Activated B cell treated with CpG ODN at 0.5 μM for 24 hours (primary cell): ENCODE results near the gene MRGPRF. TPM values are rescaled to one million over a fixed set of nuclear protein-coding genes. Genes with fewer than 3 reads are reported as not detected.

Experiments used
- ATAC-seq: fragments of 200-7000 bp; cut with Tn5 transposase; one replicate; pipeline ENCODE4 v1.10.0; 2021; ENCODE audit warnings: low read depth, mild to moderate bottlenecking, moderate library complexity
- CTCF ChIA-PET: fragments of 350-600 bp; sonication (Branson Sonifier 250); formaldehyde crosslinking; loops from one replicate; lab custom pipeline; 2021; ENCODE audit warnings: antibody characterized with exemption; lab: Charles Lee
- POLR2A ChIA-PET: fragments of 350-600 bp; sonication (Branson Sonifier 250); formaldehyde crosslinking; loops from one replicate; lab custom pipeline; 2021; ENCODE audit warnings: antibody characterized with exemption; lab: Charles Lee
- DNase-seq: peaks from one replicate; pipeline ENCODE4 v3.0.0; 2022
- H3K27ac Mint-ChIP-seq: one replicate; pipeline ENCODE4 v1.8.0; 2020; ENCODE audit warnings: mixed read lengths
- H3K27me3 Mint-ChIP-seq: one replicate; pipeline ENCODE4 v1.8.0; 2021; ENCODE audit warnings: mixed read lengths
- H3K36me3 Mint-ChIP-seq: one replicate; pipeline ENCODE4 v1.8.0; 2021; ENCODE audit warnings: low read depth, mixed read lengths
- H3K4me1 Mint-ChIP-seq: one replicate; pipeline ENCODE4 v1.8.0; 2021; ENCODE audit warnings: mixed read lengths
- H3K4me3 Mint-ChIP-seq: one replicate; pipeline ENCODE4 v1.8.0; 2020; ENCODE audit warnings: mild to moderate bottlenecking, mixed read lengths
- H3K9me3 Mint-ChIP-seq: one replicate; pipeline ENCODE4 v1.8.0; 2020; ENCODE audit warnings: mixed read lengths
- intact Hi-C: fragments of 100-400 bp; cut with micrococcal nuclease; formaldehyde crosslinking; loops from one replicate; pipeline ENCODE4 v1.15.1; 2024
- total RNA-seq: library from RNA; stranded (reverse); gene quantifications from 2 replicates; pipeline ENCODE4 v1.2.3, GENCODE V29; 2022
- TF ChIP-seq, protein P1 (sequence below): fragments of 200-600 bp; IDR thresholded peaks from one replicate; pipeline ENCODE4 v1.8.0; 2022; ENCODE audit warnings: antibody characterized with exemption, mild to moderate bottlenecking

The MRGPRF gene
- total RNA-seq, 1 donor from 2014 or later, result not detected

DNA sequence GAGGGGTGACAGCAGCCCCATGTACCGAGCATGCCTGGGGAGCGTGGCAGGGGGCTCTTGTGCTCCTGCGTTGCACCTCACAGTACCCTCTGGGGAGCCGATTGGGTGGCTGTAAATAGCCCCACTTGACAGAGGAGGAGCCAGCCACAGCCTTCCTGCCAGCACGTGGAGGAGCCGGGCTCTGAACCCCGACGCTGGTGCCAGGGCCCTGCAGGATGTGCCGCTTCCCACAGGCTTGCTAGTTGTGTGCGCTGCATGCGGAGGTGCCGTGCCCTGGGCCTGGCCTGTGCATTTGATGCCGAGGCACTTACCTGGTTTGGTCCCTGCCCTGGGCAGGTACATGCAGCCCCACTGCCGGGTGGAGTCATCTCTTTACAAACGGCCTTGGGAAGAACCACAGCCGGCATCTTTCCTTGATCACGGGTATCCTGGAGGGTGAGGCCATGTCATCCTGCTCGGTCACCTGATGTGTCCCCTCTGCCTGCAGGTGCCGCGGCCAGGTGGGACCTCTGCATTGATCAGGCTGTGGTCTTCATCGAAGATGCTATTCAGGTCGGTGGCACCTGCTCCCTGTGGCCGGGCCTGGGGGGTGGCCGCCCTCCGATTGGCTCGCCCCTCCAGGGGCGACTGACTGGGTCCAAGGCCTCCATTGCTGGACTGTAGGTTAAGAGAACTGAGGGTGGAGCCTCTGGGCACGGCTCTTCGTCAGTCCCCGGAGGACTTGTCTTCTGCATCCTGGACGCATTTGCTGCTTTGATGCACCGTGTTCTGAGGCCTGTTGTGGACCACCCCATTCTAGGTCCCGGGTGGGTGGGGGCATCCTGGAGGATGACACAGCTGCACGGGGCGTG is 40.7 kb upstream of the MRGPRF start:
- intact Hi-C loops, result loop anchor here (10.0 kb wide), 1 partner anchor 589 kb away; the partner anchor contains the start of gene PPP6R3
- Mint-ChIP-seq H3K9me3 (no peaks in the 10 kb centered on the region), H3K27ac (peak overlapping the region; percentile 35), H3K4me3 (no peak overlapping the region), H3K36me3 (peaks cover 11% of the 10 kb centered on the region), H3K27me3 (no peaks in the 10 kb centered on the region), H3K4me1 (peaks cover 73% of the 10 kb centered on the region)
- CTCF ChIA-PET, result no interaction called here
- TF ChIP-seq, protein P1, sequence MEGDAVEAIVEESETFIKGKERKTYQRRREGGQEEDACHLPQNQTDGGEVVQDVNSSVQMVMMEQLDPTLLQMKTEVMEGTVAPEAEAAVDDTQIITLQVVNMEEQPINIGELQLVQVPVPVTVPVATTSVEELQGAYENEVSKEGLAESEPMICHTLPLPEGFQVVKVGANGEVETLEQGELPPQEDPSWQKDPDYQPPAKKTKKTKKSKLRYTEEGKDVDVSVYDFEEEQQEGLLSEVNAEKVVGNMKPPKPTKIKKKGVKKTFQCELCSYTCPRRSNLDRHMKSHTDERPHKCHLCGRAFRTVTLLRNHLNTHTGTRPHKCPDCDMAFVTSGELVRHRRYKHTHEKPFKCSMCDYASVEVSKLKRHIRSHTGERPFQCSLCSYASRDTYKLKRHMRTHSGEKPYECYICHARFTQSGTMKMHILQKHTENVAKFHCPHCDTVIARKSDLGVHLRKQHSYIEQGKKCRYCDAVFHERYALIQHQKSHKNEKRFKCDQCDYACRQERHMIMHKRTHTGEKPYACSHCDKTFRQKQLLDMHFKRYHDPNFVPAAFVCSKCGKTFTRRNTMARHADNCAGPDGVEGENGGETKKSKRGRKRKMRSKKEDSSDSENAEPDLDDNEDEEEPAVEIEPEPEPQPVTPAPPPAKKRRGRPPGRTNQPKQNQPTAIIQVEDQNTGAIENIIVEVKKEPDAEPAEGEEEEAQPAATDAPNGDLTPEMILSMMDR, result no peak
- POLR2A ChIA-PET, result interaction anchor here (0.5 kb wide), 1 partner anchor 1607 kb away, joined by 3 read pairs; no protein-coding TSS in a partner anchor
- no peak for ATAC-seq
- DNase-seq, result no peak

- intact Hi-C loops, result loop anchor here (10.0 kb wide), 1 partner anchor 588 kb away; the partner anchor contains the start of gene PPP6R3
- ATAC-seq (no peak), DNase-seq (no peak)
- TF ChIP-seq, protein P1, result no peak
- no peaks in the 10 kb centered on the region for H3K9me3 Mint-ChIP-seq
- ChIA-PET POLR2A (no interaction called here), CTCF (no interaction called here)
- H3K4me3 Mint-ChIP-seq, result no peak overlapping the region
- peaks cover 77% of the 10 kb centered on the region for H3K4me1 Mint-ChIP-seq
- H3K27me3 Mint-ChIP-seq, result no peaks in the 10 kb centered on the region
- H3K27ac Mint-ChIP-seq, result no peak overlapping the region
- peaks cover 11% of the 10 kb centered on the region for H3K36me3 Mint-ChIP-seq
These were observed 40.1 kb upstream of the MRGPRF start for GRCh38 chr11:69053169-69053477.

DNA sequence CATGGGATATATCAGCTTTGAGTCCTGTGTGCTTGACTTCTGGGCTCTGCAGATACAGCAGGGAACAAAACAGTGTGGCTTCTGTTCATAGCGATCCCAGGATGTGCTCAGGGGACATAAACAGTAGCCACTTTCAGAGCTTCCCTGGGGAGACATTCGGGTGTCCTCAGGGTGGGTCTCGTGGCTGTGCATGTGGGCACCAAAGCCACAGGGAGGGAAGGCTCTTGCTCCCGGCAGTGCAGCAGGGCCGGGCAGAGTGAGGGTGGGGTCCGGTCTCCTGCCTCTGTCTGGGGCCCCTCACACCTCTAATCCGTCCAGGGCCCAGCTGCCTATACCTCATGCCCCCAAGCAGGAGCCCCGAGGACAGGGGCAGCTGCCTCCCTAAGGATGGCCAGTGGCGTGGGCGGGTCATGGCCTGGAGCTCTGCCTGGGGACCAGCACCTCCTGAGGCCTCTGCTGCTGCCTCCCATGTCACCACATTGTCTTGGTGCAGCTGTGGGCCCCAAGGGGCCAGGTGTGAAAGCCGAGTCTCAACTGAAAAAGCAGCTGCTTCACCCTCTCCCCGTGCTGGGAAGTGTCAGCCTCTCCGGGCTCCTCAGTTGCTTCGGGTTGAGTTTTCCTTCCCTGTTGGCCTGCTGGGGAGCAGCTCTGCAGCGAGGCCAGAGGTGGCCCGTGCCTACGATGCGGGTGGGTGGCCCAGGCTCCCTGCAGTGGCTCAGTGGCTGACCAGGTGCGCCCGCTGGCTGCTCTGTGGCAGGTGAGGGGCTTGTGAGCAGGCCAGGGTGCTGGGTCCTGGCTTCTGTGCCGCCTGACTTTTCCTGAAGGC is 39.5 kb upstream of the MRGPRF start:
- ChIA-PET POLR2A (interaction anchor here (0.6 kb wide), 2 partner anchors 10 to 39 kb away, joined by 3 to 6 read pairs; no protein-coding TSS in a partner anchor), CTCF (interaction anchor here (0.7 kb wide), 1 partner anchor 618 kb away, joined by 3 read pairs; no protein-coding TSS in a partner anchor)
- Mint-ChIP-seq H3K27ac (no peak overlapping the region), H3K9me3 (no peaks in the 10 kb centered on the region), H3K36me3 (peaks cover 11% of the 10 kb centered on the region), H3K4me1 (peaks cover 77% of the 10 kb centered on the region), H3K4me3 (peak overlapping the region; percentile 15), H3K27me3 (no peaks in the 10 kb centered on the region)
- DNase-seq (no peak), ATAC-seq (no peak)
- intact Hi-C loops, result loop anchor here (10.0 kb wide), 1 partner anchor 588 kb away; the partner anchor contains the start of gene PPP6R3
- TF ChIP-seq, protein P1, result no peak

DNA sequence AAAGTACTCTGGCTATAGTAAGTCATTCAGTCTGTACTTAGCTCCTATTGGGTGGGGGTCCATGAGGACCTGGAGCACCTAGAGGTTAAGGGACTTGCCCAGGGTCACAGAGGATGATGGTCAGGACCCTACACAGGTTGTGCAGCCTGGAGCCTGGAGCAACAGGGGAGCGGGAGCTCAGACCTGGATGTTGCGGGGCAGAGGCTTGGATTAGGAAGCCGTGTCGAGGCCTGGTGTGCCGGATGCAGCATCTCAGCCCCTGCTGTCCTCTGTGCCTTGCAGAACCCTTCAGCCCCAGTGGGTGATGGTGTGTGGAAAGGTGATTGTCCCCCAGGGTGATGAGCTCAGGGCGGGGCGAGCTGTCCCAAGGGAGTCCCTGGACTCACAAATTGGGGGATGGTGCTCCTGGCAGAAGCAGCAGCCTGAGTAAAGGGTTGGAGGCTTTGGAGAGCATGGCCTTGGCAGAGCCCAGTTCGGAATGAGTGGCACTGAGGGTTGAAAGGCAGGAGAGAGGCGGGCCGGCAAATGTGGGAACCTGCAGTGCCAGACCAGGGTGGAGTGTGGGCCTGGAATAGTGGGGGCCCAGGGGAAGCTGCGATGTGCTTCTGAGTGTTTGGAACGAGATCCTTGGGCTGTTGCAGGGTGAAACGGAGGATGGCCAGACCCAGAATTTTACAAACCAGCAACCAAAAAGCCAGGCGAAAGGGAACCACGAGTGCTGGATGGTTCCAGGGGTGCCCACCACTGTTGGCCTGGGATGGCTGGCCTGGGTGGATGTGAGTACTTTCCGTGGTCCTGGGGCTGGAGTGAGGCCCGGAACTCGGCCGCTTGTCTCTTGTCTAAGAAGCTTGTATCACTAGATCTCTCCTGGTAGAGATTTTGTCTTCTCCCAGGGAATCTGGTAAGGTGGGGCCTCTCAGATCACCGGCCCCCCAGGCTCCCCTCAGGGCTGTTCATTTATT is 38.6 kb upstream of the MRGPRF start:
- ChIA-PET CTCF (interaction anchor here (0.7 kb wide), 1 partner anchor 619 kb away, joined by 3 read pairs; no protein-coding TSS in a partner anchor), POLR2A (interaction anchor here (0.6 to 1.3 kb wide), 3 partner anchors 9 to 39 kb away, joined by 3 to 6 read pairs (median 4); no protein-coding TSS in a partner anchor)
- peaks cover 71% of the 10 kb centered on the region for H3K4me1 Mint-ChIP-seq
- peaks cover 11% of the 10 kb centered on the region for H3K36me3 Mint-ChIP-seq
- DNase-seq (no peak), ATAC-seq (no peak)
- TF ChIP-seq, protein P1, result no peak
- intact Hi-C loops, result loop anchor here (10.0 kb wide), 1 partner anchor 587 kb away; the partner anchor contains the start of gene PPP6R3
- peak overlapping the region; percentile 80 for H3K27ac Mint-ChIP-seq
- peak overlapping the region; percentile 42 for H3K4me3 Mint-ChIP-seq
- H3K9me3 Mint-ChIP-seq, result no peaks in the 10 kb centered on the region
- H3K27me3 Mint-ChIP-seq, result no peaks in the 10 kb centered on the region
